Vagina (tissue), 2 donors: ENCODE measurements around the gene PAMR1. TPM values are rescaled to one million over a fixed set of nuclear protein-coding genes. Genes with fewer than 3 reads are reported as not detected.

ENCODE experiments used
- DNase-seq, 2 donors: peaks; one replicate each; pipeline ENCODE4 v3.0.0-alpha.2; 2017; ENCODE audit errors: extremely low spot score in 2 of 2
- H3K27ac ChIP-seq: fragments of 200-600 bp; sonication (generic); one replicate; pipeline ENCODE4 v1.5.1; 2019
- H3K27me3 ChIP-seq: fragments of 200-600 bp; sonication (generic); one replicate; pipeline ENCODE4 v1.5.1; 2019
- H3K36me3 ChIP-seq, 2 donors: fragments of 200-600 bp; sonication (generic); one replicate each; pipeline ENCODE4 v1.5.1; 2017 to 2019
- H3K4me1 ChIP-seq: fragments of 200-600 bp; sonication (generic); one replicate; pipeline ENCODE4 v1.5.1; 2019
- H3K4me3 ChIP-seq, 2 donors: fragments of 200-600 bp; sonication (generic); 1 replicate in 1 of 2; 2 replicates in 1 of 2; pipeline ENCODE4 v1.5.1; 2016 to 2019
- H3K9me3 ChIP-seq: fragments of 200-600 bp; sonication (generic); one replicate; pipeline ENCODE4 v1.5.1; 2019
- POLR2A ChIP-seq, 2 donors: fragments of 450-650 bp; IDR thresholded peaks; one replicate each; pipeline ENCODE4 v1.6.1; 2017; ENCODE audit warnings: antibody characterized with exemption in 2 of 2, mild to moderate bottlenecking in 2 of 2, moderate library complexity in 2 of 2
- POLR2AphosphoS5 ChIP-seq, 2 donors: sonication (generic); formaldehyde crosslinking; IDR thresholded peaks; one replicate each; pipeline ENCODE4 v1.9.0; 2017; ENCODE audit warnings: antibody characterized with exemption in 2 of 2, mild to moderate bottlenecking in 2 of 2, low read depth in 1 of 2; ENCODE audit not compliant: insufficient read depth in 1 of 2
- intact Hi-C: fragments of 100-400 bp; cut with DNase I; formaldehyde crosslinking; loops from one replicate; pipeline ENCODE4 v1.15.1; 2023
- total RNA-seq: library from RNA; depleted of rRNA; stranded (reverse); fragments of >200 nt; gene quantifications from one replicate; pipeline ENCODE4 v1.2.3, GENCODE V29; 2016
- TF ChIP-seq, protein P1 (sequence below), 3 experiments: fragments of 450-650 bp in 2 of 3; fragments of 200-600 bp in 1 of 3; sonication (generic) in 1 of 3; IDR thresholded peaks; one replicate each; pipeline ENCODE4 v1.5.1; 2017 to 2019; ENCODE audit warnings: antibody characterized with exemption in 3 of 3, mild to moderate bottlenecking in 2 of 3, moderate library complexity in 2 of 3

PAMR1 gene
- total RNA-seq, 1 donor from 2014 or later, result 46.7 TPM

DNA sequence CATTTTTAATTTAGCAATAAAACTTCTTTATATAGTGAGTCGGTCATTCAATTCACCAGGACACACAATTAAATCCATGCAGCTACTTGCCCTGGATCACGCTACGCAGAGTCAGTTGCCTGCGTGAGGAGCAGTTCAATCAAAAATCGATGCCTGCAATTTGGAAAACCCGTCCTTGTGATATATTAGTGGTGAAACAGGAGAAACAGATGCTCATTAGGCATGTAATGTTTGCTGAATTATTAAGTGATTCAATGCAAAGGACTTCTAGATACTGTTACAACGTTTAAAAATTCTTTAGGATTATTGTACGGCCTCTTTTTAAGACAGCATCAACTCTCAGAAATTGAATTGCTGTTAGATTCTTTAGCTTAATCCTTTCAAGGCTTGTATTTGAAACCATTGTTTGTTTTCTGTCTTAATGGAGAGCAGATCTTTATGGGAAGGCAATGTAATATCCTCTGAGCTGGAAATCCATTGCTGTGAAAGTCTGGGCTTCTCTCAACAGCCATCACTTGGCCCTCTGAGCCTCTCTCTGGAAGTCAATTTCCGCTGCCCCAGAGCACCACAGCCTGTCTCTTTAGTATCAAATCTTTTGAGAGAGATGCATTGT lies 20.1 kb upstream of the PAMR1 start:
- Histone ChIP-seq H3K9me3 (no peaks in the 10 kb centered on the region), H3K4me1 (peaks cover 29% of the 10 kb centered on the region), H3K27ac (no peak overlapping the region), H3K4me3 (no peak overlapping the region), H3K36me3 (no peaks in the 10 kb centered on the region), H3K27me3 (no peaks in the 10 kb centered on the region)
- no peak for DNase-seq
- TF ChIP-seq, protein P1, sequence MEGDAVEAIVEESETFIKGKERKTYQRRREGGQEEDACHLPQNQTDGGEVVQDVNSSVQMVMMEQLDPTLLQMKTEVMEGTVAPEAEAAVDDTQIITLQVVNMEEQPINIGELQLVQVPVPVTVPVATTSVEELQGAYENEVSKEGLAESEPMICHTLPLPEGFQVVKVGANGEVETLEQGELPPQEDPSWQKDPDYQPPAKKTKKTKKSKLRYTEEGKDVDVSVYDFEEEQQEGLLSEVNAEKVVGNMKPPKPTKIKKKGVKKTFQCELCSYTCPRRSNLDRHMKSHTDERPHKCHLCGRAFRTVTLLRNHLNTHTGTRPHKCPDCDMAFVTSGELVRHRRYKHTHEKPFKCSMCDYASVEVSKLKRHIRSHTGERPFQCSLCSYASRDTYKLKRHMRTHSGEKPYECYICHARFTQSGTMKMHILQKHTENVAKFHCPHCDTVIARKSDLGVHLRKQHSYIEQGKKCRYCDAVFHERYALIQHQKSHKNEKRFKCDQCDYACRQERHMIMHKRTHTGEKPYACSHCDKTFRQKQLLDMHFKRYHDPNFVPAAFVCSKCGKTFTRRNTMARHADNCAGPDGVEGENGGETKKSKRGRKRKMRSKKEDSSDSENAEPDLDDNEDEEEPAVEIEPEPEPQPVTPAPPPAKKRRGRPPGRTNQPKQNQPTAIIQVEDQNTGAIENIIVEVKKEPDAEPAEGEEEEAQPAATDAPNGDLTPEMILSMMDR (IDR thresholded peaks at IDR 0.05), result no peak
- TF ChIP-seq POLR2A (IDR thresholded peaks at IDR 0.05), result no peak
- TF ChIP-seq POLR2AphosphoS5 (IDR thresholded peaks at IDR 0.05; ENCODE audit: insufficient read depth in 1 of 2, low read depth in 1 of 2), result no peak
- intact Hi-C loops, result no loop called here

DNA sequence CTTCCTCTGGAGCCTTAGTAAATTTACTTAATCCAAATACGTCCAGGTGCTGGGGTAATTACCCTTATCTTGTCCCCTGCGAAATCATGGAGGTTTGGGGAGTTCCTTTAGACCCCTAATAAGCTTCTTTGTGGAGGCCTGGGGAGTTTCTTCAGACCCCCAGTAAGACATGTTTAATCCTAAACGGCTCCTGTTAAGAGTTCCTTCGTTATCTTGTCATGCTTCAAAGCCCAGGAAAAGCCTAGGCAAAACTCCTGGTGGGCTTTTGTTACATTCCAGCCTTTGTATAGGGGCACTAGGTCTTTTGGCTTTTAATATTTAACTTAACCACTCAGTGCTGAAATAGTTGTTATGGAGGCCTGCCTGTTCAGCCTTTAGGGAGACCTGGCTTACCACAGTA lies 18.1 kb upstream of the PAMR1 start:
- intact Hi-C loops, result no loop called here
- H3K27ac ChIP-seq, result no peak overlapping the region
- H3K4me1 ChIP-seq, result peaks cover 29% of the 10 kb centered on the region
- no peaks in the 10 kb centered on the region for H3K27me3 ChIP-seq
- H3K9me3 ChIP-seq, result no peaks in the 10 kb centered on the region
- TF ChIP-seq POLR2A (IDR thresholded peaks at IDR 0.05) (no peak), POLR2AphosphoS5 (IDR thresholded peaks at IDR 0.05; ENCODE audit: insufficient read depth in 1 of 2, low read depth in 1 of 2) (no peak)
- TF ChIP-seq, protein P1 (IDR thresholded peaks at IDR 0.05), result no peak
- DNase-seq, result no peak
- H3K36me3 ChIP-seq, result no peaks in the 10 kb centered on the region
- no peak overlapping the region for H3K4me3 ChIP-seq

DNA sequence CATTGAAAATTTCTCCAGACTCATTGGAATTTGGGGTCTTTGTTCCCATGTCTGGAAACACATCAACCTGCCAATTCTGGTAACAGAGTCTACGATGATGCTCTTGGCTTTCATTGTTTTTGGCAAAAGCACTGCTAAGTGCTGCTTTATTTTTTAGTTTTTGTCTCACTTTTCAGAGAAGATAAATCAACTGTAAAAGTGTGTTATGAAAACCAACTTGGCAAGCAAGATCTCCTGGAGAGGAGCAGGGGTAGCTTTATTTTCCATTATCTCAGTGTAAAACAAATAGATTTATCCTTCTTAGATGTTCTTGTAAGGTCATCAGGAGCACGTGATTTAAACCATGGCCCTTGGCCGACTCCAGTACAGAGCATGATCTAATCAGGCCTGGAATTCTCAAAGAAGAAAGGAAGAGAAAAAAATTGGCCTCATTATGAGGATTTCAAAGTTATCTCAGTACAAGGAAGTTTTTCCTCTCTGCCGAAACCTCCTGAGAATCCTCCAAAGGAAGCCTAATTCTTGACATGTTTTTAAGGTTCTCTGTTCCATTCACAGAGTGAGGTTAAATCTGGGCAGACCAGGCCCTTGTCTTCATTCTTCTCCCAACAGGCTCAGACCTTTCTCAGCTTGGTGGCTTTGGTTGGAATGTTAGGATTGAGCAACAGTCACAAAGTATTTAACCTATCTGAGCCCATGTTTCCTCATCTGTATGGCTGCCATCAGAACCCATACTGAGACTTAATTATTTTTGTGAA lies 16.4 kb upstream of the PAMR1 start:
- Histone ChIP-seq H3K27me3 (no peaks in the 10 kb centered on the region), H3K4me1 (peaks cover 29% of the 10 kb centered on the region), H3K27ac (peak overlapping the region; percentile 70), H3K36me3 (no peaks in the 10 kb centered on the region), H3K9me3 (no peaks in the 10 kb centered on the region), H3K4me3 (no peak overlapping the region)
- peak in 1 of 2 donors; percentile 87 for DNase-seq
- TF ChIP-seq, protein P1 (IDR thresholded peaks at IDR 0.05), result no peak
- TF ChIP-seq POLR2A (IDR thresholded peaks at IDR 0.05) (no peak), POLR2AphosphoS5 (IDR thresholded peaks at IDR 0.05; ENCODE audit: insufficient read depth in 1 of 2, low read depth in 1 of 2) (no peak)
- intact Hi-C loops, result loop anchor here (1.0 kb wide), 1 partner anchor 47 kb away; no protein-coding TSS in a partner anchor

DNA sequence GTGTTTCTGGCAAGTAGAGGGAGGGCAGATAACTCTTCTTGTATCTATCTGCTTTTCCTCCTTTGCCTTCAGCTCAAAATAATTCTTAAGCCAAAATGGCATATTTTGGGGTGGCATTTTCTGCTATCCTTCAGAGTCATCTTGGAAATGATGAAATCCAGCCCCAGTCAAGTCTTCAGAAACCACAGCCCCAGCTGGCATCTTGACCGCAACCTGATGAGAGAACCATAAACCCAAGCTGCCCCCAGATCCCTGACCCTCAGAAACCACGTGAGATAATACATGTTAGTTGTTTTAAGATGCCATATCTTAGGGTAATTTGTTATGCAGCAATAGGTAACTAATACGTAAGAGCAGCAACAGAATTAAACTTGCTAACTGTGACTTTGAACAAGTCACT lies 15.1 kb upstream of the PAMR1 start:
- no peaks in the 10 kb centered on the region for H3K9me3 ChIP-seq
- no peak overlapping the region for H3K4me3 ChIP-seq
- DNase-seq, result peak in 1 of 2 donors; percentile 44
- no peaks in the 10 kb centered on the region for H3K27me3 ChIP-seq
- TF ChIP-seq POLR2A (IDR thresholded peaks at IDR 0.05) (no peak), POLR2AphosphoS5 (IDR thresholded peaks at IDR 0.05; ENCODE audit: insufficient read depth in 1 of 2, low read depth in 1 of 2) (no peak)
- TF ChIP-seq, protein P1 (IDR thresholded peaks at IDR 0.05), result no peak
- intact Hi-C loops, result no loop called here
- H3K27ac ChIP-seq, result peak overlapping the region; percentile 70
- H3K36me3 ChIP-seq, result no peaks in the 10 kb centered on the region
- H3K4me1 ChIP-seq, result peaks cover 29% of the 10 kb centered on the region

DNA sequence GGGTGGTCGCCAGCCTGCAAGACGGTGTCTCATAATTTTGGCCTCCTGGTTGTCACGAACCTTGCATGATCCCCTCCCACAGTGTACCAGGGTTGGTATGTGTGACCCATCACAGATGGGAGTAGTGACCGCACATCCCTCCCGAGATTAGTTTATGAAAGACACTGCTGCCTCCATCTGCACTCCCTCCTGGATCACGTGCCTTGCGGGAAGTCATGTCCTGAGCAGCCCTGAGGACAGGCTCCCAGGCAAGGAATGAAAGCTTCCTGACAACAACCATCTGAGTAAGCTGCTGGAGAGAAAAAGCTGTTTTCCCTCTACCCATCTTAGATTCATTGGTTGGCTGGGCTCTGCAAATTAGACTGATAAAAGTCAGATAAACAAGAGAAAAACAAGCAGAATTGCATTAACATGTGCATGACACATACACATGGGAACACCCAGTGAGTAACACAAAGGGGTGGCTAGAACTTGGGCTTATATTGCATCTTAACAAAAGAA lies 14.4 kb upstream of the PAMR1 start:
- intact Hi-C loops, result no loop called here
- DNase-seq, result peak in 1 of 2 donors; percentile 95

More for the DNA sequence above, 14.4 kb upstream of the PAMR1 start:
- H3K4me1 ChIP-seq, result peaks cover 29% of the 10 kb centered on the region
- no peaks in the 10 kb centered on the region for H3K27me3 ChIP-seq
- no peak overlapping the region for H3K4me3 ChIP-seq
- H3K36me3 ChIP-seq, result no peaks in the 10 kb centered on the region
- peak; percentile 54 to 64 for TF ChIP-seq POLR2AphosphoS5 (IDR thresholded peaks at IDR 0.05; ENCODE audit: insufficient read depth in 1 of 2, low read depth in 1 of 2)
- TF ChIP-seq, protein P1 (IDR thresholded peaks at IDR 0.05), result no peak
- H3K9me3 ChIP-seq, result no peaks in the 10 kb centered on the region
- H3K27ac ChIP-seq, result peak overlapping the region; percentile 70
